Endothelial cell of umbilical vein (primary cell): Measurements from ENCODE around the gene SLC22A7. TPM values are rescaled to one million over a fixed set of nuclear protein-coding genes. Genes with fewer than 3 reads are reported as not detected.

Experiments used
- BruUV-seq: library from RNA; stranded (reverse); fragments of 400-500 nt; replicated peaks from 2 replicates; lab custom pipeline; 2021; lab: Mats Ljungman, UMichigan
- CTCF ChIA-PET: fragments of 300-600, 350-600 bp; sonication (Branson Sonifier 250); formaldehyde crosslinking; loops from one replicate; lab custom pipeline; 2021; ENCODE audit warnings: antibody characterized with exemption, inconsistent platforms; lab: Charles Lee
- POLR2A ChIA-PET: fragments of 300-600, 350-600 bp; sonication (Branson Sonifier 250); formaldehyde crosslinking; loops from one replicate; lab custom pipeline; 2021; ENCODE audit warnings: antibody characterized with exemption, inconsistent platforms; lab: Charles Lee
- DNase-seq: peaks from one replicate; pipeline ENCODE4 v3.0.0-alpha.2; 2011; ENCODE audit warnings: low read depth, low spot score
- FAIRE-seq: peaks from 2 replicates; lab custom pipeline; 2011; peaks lifted over from hg19 to GRCh38; lab: Jason Lieb, UNC
- H2AFZ ChIP-seq: 2 replicates; pipeline ENCODE4 v1.6.0; 2012; ENCODE audit warnings: low read depth, low read length, control low read depth, inconsistent platforms
- H3K27ac ChIP-seq: 2 replicates; pipeline ENCODE4 v1.5.1; 2011; ENCODE audit warnings: low read depth, mild to moderate bottlenecking, control low read depth, low read length, moderate library complexity; ENCODE audit not compliant: insufficient read depth
- H3K27me3 ChIP-seq, 2 experiments: 2 replicates each; pipeline versions ENCODE4 v1.6.0 to v1.6.1; 2011; ENCODE audit warnings: low read length in 2 of 2, mixed read lengths in 1 of 2; ENCODE audit not compliant: control insufficient read depth in 2 of 2, insufficient read depth in 2 of 2
- H3K36me3 ChIP-seq, 2 experiments: 2 replicates in 1 of 2; 3 replicates in 1 of 2; pipeline ENCODE4 v1.5.1; 2011; ENCODE audit warnings: low read length in 2 of 2, mild to moderate bottlenecking in 1 of 2, moderate library complexity in 1 of 2; ENCODE audit not compliant: control insufficient read depth in 2 of 2, insufficient read depth in 2 of 2; ENCODE audit errors: extremely low read depth in 1 of 2
- H3K4me1 ChIP-seq: 3 replicates; pipeline ENCODE4 v1.5.1; 2011; ENCODE audit warnings: mild to moderate bottlenecking, low read length; ENCODE audit not compliant: control insufficient read depth, insufficient read depth; ENCODE audit errors: extremely low read depth
- H3K4me2 ChIP-seq: 2 replicates; pipeline ENCODE4 v1.6.1; 2011; ENCODE audit warnings: low read length, control low read depth, mixed read lengths; ENCODE audit not compliant: insufficient read depth
- H3K4me3 ChIP-seq, 3 experiments: fragments of 200-600 bp in 1 of 3; sonication (generic), shearing (Covaris generic) in 1 of 3; replicated peaks in 1 of 3; 2 replicates each; pipeline ENCODE4 v1.5.1; 2011 to 2016; ENCODE audit warnings: control low read depth in 3 of 3, low read length in 3 of 3, mild to moderate bottlenecking in 2 of 3, inconsistent platforms in 1 of 3, low read depth in 1 of 3, moderate library complexity in 1 of 3; ENCODE audit not compliant: insufficient read depth in 1 of 3
- H3K79me2 ChIP-seq: 2 replicates; pipeline ENCODE4 v1.6.0; 2012; ENCODE audit warnings: low read length, inconsistent platforms; ENCODE audit not compliant: control insufficient read depth, insufficient read depth
- H3K9ac ChIP-seq: replicated peaks from 2 replicates; pipeline ENCODE3; 2011; ENCODE audit warnings: low read length, control low read depth; ENCODE audit not compliant: insufficient read depth; ENCODE audit errors: extremely low read depth
- H3K9me1 ChIP-seq: replicated peaks from 3 replicates; pipeline ENCODE4 v1.6.0; 2011; ENCODE audit warnings: mild to moderate bottlenecking, low read length; ENCODE audit not compliant: control insufficient read depth, insufficient read depth; ENCODE audit errors: extremely low read depth
- H3K9me3 ChIP-seq: replicated peaks from 2 replicates; pipeline ENCODE4 v1.5.1; 2012; ENCODE audit warnings: low read length, inconsistent platforms; ENCODE audit not compliant: control insufficient read depth, insufficient read depth
- H4K20me1 ChIP-seq: replicated peaks from 2 replicates; pipeline ENCODE3; 2011; ENCODE audit warnings: mild to moderate bottlenecking, low read length; ENCODE audit not compliant: control insufficient read depth, insufficient read depth; ENCODE audit errors: extremely low read depth
- EZH2 ChIP-seq: IDR thresholded peaks from 2 replicates; pipeline ENCODE4 v1.6.1; 2012; ENCODE audit warnings: borderline replicate concordance, low read depth, mild to moderate bottlenecking, moderate library complexity, low read length, inconsistent platforms; ENCODE audit not compliant: severe bottlenecking
- FOS ChIP-seq: IDR thresholded peaks from 2 replicates; pipeline ENCODE4 v1.6.1; 2011; ENCODE audit warnings: mild to moderate bottlenecking, low read length, moderate library complexity, borderline replicate concordance; ENCODE audit not compliant: insufficient read depth
- GATA2 ChIP-seq: IDR thresholded peaks from 2 replicates; pipeline ENCODE4 v1.7.0; 2011; ENCODE audit warnings: low read depth, mild to moderate bottlenecking, moderate library complexity, mixed read lengths, low read length; ENCODE audit not compliant: insufficient read length, insufficient read depth
- JUN ChIP-seq: IDR thresholded peaks from 2 replicates; pipeline ENCODE4 v1.6.1; 2011; ENCODE audit warnings: borderline replicate concordance, low read depth; ENCODE audit not compliant: insufficient read length, insufficient read depth
- MAX ChIP-seq: IDR thresholded peaks from 2 replicates; pipeline ENCODE4 v1.6.1; 2011; ENCODE audit not compliant: insufficient read depth, insufficient read length
- MYC ChIP-seq: IDR thresholded peaks from one replicate; pipeline ENCODE4 v1.6.1; 2011; ENCODE audit warnings: mild to moderate bottlenecking, low read depth, low read length
- POLR2A ChIP-seq: IDR thresholded peaks from 2 replicates; pipeline ENCODE4 v1.6.1; 2012; ENCODE audit warnings: low read depth, mild to moderate bottlenecking, control low read depth, low read length
- POLR2AphosphoS5 ChIP-seq: IDR thresholded peaks from 2 replicates; pipeline ENCODE4 v1.6.1; 2012; ENCODE audit warnings: low read depth, mild to moderate bottlenecking, control low read depth, low read length, moderate library complexity; ENCODE audit not compliant: insufficient read depth
- dilution Hi-C: fragments of 300-500 bp; cut with MboI; formaldehyde crosslinking; loops from one replicate; pipeline ENCODE4 v1.15.0; 2019; ENCODE audit warnings: low sequenced_read_pairs; ENCODE audit not compliant: extremely low pct_ligation_motif_present
- intact Hi-C: fragments of 100-400 bp; cut with micrococcal nuclease; formaldehyde crosslinking; loops from one replicate; pipeline ENCODE4 v1.10.0; 2022
- polyA plus RNA-seq, 4 experiments: library from polyadenylated mRNA; depleted of rRNA in 3 of 4; stranded (reverse) in 3 of 4; unstranded in 1 of 4; fragments of >200 nt; gene quantifications; 2 replicates each; pipeline versions ENCODE4 v1.2.1 to v1.2.3, GENCODE V29; 2011 to 2012; ENCODE audit warnings: missing spikeins in 1 of 4
- total RNA-seq: library from RNA; stranded (reverse); gene quantifications from 2 replicates; pipeline ENCODE4 v1.2.3, GENCODE V29; 2021
- TF ChIP-seq, protein P1 (sequence below), 2 donors: IDR thresholded peaks; 1 replicate in 1 of 2; 2 replicates in 1 of 2; pipeline ENCODE4 v1.5.1; 2011; ENCODE audit warnings: low read length in 2 of 2, mild to moderate bottlenecking in 2 of 2, moderate library complexity in 2 of 2, control low read depth in 1 of 2, inconsistent platforms in 1 of 2, low read depth in 1 of 2; ENCODE audit not compliant: insufficient read depth in 1 of 2; ENCODE audit errors: extremely low read depth in 1 of 2

The SLC22A7 gene
- total and polyA plus RNA-seq, 2 donors (not counting 3 experiments of a cell fraction or from before 2014, with no cell fraction given), result not detected

- no peak for TF ChIP-seq MAX
- no peak for TF ChIP-seq MYC
- TF ChIP-seq EZH2, result no peak
- no peak for TF ChIP-seq JUN
- no peak for TF ChIP-seq FOS
- no peak for TF ChIP-seq POLR2AphosphoS5
- no peak for TF ChIP-seq GATA2
- no peak for TF ChIP-seq POLR2A
- TF ChIP-seq, protein P1, sequence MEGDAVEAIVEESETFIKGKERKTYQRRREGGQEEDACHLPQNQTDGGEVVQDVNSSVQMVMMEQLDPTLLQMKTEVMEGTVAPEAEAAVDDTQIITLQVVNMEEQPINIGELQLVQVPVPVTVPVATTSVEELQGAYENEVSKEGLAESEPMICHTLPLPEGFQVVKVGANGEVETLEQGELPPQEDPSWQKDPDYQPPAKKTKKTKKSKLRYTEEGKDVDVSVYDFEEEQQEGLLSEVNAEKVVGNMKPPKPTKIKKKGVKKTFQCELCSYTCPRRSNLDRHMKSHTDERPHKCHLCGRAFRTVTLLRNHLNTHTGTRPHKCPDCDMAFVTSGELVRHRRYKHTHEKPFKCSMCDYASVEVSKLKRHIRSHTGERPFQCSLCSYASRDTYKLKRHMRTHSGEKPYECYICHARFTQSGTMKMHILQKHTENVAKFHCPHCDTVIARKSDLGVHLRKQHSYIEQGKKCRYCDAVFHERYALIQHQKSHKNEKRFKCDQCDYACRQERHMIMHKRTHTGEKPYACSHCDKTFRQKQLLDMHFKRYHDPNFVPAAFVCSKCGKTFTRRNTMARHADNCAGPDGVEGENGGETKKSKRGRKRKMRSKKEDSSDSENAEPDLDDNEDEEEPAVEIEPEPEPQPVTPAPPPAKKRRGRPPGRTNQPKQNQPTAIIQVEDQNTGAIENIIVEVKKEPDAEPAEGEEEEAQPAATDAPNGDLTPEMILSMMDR (IDR thresholded peaks at IDR 0.05; ENCODE audit: extremely low read depth in 1 of 2, insufficient read depth in 1 of 2, low read depth in 1 of 2, low read length in 2 of 2), result no peak
- FAIRE-seq, result no peak
- H2AFZ ChIP-seq, result no peak overlapping the region
- ChIA-PET POLR2A (no interaction called here), CTCF (no interaction called here)
- peaks cover 5 to 20% of the 10 kb centered on the region in 2 experiments for H3K27me3 ChIP-seq
- intact Hi-C loops (no loop called here), dilution Hi-C loops (no loop called here)
- H3K4me1 ChIP-seq, result no peaks in the 10 kb centered on the region
- no peak overlapping the region for H3K4me2 ChIP-seq
- no peaks in the 10 kb centered on the region for H3K9me3 ChIP-seq
- DNase-seq, result no peak
- H3K9ac ChIP-seq, result no peak overlapping the region
- BruUV-seq, result no TSS peak
- H3K79me2 ChIP-seq, result no peaks in the 10 kb centered on the region
- no peak overlapping the region for H3K4me3 ChIP-seq
- H3K9me1 ChIP-seq, result no peaks in the 10 kb centered on the region
- no peaks in the 10 kb centered on the region for H3K36me3 ChIP-seq
- no peak overlapping the region for H3K27ac ChIP-seq
- H4K20me1 ChIP-seq, result no peaks in the 10 kb centered on the region
Observed at GRCh38 chr6:43283514-43283901, 14.6 kb upstream of the SLC22A7 start.
